GM19468 (cell line): ENCODE data around the gene HACD1.
"Not testable (repeated sequence)": the region's sequence is repeated elsewhere in the genome, so short reads cannot be mapped to it uniquely, and the experiment has no call there.

ENCODE experiments used
- ATAC-seq: cut with Tn5 transposase; IDR thresholded peaks from one replicate; pipeline ENCODE4 v1.9.1; 2021; ENCODE audit warnings: mild to moderate bottlenecking, moderate library complexity, moderate number of reproducible peaks; ENCODE audit not compliant: unreplicated experiment; ENCODE audit errors: extremely low read depth

HACD1 gene

GRCh38 chr10:17587321-17587720 is 29.9 kb downstream of the HACD1 start:
- not testable (repeated sequence) for ATAC-seq

DNA sequence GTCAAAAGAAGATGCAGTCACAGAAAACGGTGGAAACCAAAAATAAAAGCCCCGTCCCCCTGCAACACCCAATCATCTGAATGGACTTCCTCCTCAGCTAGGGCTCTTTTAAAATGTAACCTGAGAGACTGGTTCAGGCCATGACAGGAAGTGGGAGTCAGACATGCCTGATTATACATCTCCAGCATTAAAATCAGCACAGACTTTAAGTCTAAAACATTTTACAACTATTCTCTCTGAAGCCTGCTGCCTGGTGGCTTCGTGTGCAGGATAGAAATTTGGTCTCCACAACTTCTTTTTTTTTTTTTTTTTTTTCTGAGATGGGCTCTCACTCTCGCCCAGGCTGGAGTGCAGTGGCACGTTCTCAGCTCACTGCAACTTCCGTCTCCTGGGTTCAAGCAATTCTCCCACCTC is 30.3 kb downstream of the HACD1 start:
- peak; percentile 19 for ATAC-seq

DNA sequence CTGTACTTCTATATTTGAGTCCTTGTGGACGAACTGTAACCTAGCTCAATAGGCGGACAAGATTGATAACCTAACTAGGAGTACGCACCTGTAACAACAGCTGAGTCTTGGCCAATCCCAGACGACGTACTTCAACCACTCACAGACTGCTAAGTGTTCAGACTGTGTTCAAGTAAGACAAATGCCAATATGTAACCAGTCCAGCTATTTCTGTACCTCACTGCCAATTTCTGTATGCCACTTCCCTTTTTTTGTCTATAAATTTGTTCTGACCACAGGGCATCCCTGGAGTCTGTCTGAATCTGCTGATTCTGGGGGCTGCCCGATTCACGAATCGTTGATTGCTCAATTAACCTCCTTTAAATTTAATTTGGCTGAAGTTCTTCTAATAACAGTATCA is 32.2 kb downstream of the HACD1 start:
- peak; percentile 82 for ATAC-seq

DNA sequence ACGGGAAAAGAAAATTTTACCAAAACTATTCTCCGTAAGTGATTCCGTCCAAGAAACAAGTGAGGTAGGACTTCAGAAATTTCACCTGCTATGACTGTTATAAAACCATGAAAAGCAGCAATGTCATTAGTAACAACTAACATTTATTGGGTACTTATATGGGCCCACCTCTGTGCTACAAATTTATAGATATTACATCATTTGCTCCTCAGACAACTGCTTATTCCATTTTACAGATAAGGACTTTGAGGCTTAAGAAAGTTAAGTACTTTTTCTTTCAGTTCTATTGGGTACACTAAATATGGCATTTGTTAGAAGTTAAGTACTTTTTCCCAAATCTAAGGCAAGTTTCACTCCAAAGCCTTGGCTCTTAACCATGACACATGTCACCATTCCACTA is 36.3 kb downstream of the HACD1 start:
- no peak for ATAC-seq

DNA sequence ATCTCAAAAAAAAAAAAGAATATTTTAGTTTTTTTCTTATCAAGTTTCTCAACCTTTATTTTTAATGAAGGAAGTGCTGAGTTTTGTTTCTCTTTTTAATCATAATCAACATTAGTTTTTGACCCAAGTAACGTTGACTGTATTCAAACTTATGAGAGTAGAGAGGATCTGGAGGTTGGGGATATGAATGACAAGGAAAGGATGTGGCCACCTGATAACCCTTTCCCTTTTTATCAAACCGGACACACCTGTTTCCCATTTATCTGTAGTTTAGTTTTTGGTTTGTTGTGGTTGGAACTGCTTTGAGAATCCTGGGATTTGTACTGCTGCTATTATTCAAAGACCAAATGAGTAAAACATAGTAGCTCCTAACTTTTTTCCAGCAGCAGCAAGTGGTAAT is 38.6 kb downstream of the HACD1 start:
- no peak for ATAC-seq

GRCh38 chr10:17576768-17577167 is 40.4 kb downstream of the HACD1 start:
- no peak for ATAC-seq

- ATAC-seq = no peak
Measured at GRCh38 chr10:17564911-17565310, 52.3 kb downstream of the HACD1 start.

DNA sequence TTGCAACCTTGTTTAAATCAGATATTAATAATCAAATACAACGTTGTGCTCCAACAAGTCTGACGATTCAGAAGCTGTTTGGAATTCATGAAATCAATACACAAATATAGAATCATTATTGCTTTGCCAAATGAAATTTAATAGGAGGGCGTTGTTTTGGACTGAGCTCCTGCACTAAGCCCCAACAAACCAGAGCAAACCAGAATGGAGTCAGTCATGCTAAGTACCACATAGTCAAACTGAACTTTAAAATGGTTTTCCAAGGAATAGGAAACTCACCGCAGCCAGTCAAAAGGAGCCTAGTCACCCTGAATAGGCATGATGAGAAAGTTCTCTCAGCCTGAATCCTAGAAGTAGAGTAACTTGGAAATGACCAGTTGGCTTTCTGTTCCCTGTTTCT is 53.7 kb downstream of the HACD1 start:
- ATAC-seq = no peak

DNA sequence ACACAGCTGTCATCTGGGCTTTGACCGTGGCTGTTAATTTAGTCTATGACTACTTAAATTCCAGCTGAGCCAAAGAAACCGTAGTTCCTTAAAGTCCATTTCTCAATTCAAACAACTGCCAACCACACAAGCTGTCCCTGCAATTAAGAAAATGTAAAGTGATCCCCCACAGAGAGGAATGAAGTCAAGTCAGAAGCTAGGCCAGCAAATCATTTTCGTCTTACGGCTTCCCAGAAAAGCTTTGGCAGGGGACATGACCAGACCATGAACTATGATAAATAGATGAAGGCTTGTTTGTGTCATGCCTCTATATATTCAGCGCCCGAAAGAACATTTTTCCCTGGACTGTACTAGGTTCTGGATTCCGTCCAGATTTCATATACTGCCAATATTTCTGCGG is 54.6 kb downstream of the HACD1 start:
- ATAC-seq = no peak

GRCh38 chr10:17561111-17561510 is 56.1 kb downstream of the HACD1 start:
- no peak for ATAC-seq

DNA sequence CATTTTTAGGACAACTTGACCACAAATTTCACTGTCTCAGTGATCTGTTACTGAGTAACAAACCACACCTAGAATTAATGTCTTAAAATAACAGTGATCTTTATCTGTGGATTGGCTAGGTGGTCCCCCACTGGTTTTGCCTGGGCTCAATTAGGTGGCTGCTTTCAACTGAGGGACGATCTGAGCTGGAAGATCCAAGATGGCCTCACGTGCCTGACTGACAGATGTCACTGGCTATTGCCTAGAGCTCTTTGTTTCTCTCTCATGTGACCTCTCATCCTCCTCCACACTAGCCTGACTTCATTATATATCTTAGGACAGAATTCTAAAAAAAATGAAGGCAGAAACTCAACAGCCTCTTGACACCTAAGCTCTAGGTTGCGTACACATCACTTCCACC is 59.7 kb downstream of the HACD1 start:
- no peak for ATAC-seq

- no peak for ATAC-seq
Measured at GRCh38 chr10:17548770-17549169, 68.4 kb downstream of the HACD1 start.

DNA sequence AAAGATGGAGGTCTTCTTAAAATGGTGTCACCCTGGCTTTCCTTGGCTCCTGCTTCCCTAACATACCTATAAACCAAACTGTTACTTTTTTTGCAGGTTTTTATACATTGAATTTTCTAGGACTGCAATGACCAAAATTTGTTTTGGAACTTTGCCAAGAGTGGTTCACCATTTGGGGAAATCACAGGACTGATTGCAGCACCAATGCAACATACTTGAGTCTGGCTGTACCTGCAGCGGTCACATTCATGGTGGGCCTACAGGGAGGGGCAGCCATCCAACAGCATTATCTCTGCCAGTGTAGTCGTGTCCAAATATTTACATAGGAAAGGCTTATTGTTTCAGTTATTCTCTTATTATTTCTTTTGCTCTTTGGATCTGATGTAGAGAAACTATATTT is 69.0 kb downstream of the HACD1 start:
- no peak for ATAC-seq

- ATAC-seq = no peak
Measured at GRCh38 chr10:17547060-17547459, 70.1 kb downstream of the HACD1 start.

DNA sequence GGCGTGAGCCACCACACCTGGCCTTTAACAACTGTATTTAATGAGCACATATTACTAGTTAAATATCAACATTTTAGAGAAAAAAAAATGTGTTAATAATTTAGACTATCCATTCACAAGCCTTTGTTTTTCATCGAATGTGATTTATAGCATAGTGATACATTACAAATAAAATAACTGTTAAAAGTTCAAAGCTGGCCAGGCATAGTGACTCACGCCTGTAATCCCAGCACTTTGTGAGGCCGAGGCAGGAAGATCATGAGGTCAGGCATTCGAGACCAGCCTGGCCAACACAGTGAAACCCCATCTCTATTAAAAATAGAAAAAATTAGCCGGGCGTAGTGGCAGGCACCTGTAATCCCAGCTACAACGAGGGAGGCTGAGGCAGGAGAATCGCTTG is 72.7 kb downstream of the HACD1 start:
- no peak for ATAC-seq
